GM12873 (cell line): ENCODE data around the gene MAST1.

Experiments
- TF ChIP-seq, protein P1 (sequence below): IDR thresholded peaks from 2 replicates; pipeline ENCODE4 v1.5.1; 2012; ENCODE audit warnings: low read depth, mild to moderate bottlenecking, moderate library complexity, low read length, control low read depth; ENCODE audit not compliant: insufficient read depth; ENCODE audit errors: missing control alignments

MAST1 gene

DNA sequence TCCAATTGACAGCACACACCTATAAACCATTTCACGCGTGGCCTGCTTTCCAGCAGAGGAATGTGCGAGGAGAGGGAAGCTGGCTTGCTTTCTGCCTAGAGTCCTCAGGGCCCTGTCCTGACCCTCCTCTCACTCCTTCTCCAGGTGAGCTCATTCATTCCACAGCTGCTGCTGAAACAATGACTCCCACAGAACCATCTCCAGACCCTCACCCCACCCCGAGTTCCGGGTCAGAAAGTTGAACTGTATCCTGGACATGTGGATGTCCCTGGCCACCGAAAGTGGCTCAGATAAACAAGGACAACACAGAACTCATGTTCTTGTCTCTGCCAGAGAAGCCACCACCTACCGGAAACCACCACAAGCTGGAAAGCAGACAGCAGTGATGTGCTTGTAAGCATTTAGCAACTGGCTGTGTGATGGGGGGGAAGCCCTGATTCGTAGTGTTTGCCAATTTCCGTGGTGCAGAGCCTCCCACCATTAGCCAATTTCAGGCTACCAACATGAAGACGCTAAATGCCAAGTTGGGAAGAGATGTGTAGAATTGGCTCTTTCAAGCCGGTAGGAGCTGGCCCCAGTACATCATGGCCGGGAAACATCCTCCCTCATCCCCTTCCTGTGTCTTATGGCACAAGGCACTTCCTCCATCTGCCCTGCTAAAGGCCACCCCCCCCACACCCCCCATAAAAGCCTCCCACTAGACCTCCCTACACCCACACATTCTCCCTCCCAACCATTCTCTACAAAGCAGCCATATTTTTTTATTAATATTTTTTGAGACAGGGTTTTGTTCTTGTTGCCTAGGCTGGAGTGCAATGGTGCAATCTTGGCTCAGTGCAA is 75.8 kb downstream of the MAST1 start:
- TF ChIP-seq, protein P1, sequence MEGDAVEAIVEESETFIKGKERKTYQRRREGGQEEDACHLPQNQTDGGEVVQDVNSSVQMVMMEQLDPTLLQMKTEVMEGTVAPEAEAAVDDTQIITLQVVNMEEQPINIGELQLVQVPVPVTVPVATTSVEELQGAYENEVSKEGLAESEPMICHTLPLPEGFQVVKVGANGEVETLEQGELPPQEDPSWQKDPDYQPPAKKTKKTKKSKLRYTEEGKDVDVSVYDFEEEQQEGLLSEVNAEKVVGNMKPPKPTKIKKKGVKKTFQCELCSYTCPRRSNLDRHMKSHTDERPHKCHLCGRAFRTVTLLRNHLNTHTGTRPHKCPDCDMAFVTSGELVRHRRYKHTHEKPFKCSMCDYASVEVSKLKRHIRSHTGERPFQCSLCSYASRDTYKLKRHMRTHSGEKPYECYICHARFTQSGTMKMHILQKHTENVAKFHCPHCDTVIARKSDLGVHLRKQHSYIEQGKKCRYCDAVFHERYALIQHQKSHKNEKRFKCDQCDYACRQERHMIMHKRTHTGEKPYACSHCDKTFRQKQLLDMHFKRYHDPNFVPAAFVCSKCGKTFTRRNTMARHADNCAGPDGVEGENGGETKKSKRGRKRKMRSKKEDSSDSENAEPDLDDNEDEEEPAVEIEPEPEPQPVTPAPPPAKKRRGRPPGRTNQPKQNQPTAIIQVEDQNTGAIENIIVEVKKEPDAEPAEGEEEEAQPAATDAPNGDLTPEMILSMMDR, result no peak

DNA sequence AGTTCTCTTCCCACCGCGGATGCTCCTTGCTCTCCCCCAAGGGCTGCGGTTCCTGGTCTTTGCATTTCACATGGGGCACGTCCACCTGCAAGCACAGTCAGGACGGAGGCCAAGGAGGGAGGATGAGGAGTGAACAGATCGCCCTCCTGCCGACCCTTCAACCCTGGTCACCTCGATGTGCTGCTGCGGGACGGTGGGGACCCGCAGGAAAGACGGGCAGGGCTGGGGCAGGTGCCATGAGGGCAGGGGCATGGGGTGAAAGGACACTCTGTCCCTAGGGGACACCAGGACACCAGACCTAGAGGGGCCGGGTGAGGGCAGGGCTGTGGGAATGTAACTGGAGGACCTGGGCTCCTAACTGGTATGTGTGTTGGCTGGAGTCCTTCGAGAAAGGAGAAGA is 79.9 kb downstream of the MAST1 start:
- TF ChIP-seq, protein P1, result no peak

DNA sequence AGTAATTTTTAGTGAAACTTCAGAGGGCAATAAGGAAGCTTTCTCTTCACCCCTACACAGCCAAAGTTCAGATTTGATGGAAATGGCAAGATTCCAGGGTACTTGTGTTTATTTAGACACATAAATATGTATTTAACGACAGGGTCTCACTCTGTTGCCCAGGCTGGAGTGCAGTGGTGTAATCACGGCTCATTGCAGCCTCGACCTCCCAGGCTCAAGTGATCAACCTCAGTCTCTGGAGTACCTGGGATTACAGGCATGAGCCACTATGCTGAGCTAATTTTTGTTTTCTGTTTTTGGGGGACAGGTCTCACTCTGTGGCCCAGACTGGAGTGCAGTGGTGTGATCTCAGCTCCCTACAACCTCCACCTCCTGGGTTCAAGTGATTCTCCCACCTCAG is 82.7 kb downstream of the MAST1 start:
- TF ChIP-seq, protein P1, result no peak

DNA sequence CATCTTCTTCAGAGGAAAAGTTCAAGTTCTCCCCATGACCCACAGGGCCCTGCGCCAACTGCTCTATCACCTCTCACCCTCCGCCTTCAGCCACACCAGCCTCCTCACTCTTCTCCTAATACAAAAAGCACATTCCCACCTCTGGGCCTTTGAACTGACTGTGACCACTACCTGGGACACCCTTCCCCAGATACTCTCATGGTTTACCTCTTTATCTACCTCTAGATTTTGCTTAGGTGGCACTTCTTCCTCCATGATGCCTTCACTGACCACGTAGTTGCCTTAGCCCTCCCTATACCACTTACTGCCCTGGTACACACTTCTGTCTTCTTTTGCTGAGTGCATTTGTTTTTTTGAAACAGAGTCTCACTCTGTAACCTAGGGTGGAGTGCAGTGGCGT is 84.6 kb downstream of the MAST1 start:
- TF ChIP-seq, protein P1, result no peak
